ENCODE measurements around the gene SRRT.

Gene SRRT, protein sequence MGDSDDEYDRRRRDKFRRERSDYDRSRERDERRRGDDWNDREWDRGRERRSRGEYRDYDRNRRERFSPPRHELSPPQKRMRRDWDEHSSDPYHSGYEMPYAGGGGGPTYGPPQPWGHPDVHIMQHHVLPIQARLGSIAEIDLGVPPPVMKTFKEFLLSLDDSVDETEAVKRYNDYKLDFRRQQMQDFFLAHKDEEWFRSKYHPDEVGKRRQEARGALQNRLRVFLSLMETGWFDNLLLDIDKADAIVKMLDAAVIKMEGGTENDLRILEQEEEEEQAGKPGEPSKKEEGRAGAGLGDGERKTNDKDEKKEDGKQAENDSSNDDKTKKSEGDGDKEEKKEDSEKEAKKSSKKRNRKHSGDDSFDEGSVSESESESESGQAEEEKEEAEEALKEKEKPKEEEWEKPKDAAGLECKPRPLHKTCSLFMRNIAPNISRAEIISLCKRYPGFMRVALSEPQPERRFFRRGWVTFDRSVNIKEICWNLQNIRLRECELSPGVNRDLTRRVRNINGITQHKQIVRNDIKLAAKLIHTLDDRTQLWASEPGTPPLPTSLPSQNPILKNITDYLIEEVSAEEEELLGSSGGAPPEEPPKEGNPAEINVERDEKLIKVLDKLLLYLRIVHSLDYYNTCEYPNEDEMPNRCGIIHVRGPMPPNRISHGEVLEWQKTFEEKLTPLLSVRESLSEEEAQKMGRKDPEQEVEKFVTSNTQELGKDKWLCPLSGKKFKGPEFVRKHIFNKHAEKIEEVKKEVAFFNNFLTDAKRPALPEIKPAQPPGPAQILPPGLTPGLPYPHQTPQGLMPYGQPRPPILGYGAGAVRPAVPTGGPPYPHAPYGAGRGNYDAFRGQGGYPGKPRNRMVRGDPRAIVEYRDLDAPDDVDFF

DNA sequence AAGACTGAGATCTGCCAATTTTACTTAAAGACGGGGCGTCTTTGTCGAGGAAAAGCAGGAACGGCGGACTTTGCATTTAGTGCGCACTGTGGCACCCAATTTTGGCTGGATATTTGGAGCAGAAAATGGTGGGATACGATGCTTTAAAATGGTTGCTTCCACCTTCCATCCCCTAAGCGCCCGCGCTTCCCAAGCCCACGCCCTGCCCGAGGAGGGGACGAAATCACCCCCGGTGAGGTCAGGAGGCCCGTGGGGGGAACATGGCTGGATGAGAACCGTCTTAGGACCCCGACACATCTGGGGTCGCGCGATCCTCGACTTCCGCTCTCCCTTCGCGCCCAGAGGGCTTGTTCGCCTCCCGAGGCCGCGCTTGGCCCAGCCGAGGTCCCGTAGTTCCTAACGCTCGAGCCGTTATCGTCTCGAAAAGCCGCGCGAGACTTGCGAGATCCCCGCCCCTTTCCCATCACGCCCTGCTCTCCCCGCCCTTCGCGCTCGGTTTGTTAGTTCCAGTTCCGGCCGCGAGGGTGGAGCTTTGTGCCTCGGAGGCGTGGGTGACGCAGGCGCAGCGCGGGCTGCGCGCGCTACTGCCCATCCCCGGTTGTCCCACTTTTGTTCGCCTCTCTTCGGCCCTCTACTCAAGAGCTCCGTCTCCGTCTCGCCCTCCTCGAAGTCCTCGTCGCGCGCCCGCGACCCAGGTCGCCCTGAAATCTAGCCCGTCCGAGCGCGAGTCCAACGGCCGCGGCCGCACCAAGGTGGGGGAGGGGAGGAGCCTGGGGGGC is at the start of gene SRRT:
TSS of gene SRRT (plus strand) at position 527 of the 779 bp plus-strand sequence. CDS start 488 bp downstream, outside the sequence.
- DNase-seq = peak; percentile 89

DNA sequence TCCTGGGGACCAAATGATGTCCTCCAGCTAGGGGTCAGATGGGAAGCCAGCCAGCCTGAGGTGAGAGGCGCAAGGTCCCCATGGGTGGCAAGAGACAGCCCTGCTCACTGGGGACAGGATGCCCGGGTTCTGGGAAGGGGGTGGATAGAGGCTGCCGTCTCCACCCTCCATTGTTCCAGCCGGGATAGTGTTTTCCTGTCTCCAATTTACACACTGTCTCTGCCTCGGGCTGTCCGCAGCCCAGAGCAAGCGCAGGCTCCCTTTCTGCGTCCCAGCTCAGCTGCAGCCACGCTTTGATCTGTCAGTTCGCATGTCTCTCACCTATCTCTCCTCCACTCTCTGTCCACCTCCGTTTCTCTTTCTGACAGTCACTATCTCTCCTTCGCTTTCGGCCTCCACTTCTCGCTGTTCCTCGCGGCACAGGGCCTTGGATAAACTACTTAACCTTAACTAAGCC is 49.7 kb upstream of the SRRT start:
- no peak for DNase-seq

DNA sequence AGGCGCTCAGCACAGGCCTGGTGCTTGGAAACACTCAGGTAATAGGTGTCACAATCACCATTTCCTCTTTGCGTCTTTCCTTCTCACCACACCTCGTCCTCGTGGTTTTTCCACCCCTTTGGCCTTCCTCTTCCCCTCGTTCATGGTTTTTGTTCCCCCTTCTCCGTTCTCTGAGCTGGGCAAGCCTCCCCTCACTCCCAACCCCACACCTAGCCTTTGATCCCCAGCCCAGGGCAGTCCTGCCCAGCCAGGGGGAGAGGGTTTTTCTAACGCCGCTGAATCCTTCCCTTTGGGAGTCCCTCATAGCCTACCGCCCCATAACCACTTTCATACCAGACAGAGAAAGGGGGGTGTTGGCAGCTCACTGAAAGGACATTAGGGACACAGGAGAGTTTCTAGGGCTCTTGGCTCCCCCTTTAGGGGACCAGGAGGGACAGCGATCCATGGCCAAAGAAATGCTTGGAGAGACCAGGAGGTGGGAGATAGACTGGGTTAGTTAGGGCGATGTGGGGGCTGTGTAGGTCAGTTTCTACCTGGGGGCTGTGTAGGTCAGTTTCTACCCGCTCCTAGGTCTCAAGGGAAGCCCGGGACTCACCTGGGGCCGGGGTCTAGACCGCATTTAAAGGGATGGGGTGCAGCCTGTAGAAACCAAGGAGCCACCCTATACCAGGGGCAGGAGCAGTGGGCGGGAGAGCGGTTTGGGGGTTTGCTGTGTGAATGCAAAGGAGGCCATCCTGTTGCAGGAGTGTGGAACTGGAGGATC is 49.0 kb upstream of the SRRT start:
- DNase-seq = no peak

DNA sequence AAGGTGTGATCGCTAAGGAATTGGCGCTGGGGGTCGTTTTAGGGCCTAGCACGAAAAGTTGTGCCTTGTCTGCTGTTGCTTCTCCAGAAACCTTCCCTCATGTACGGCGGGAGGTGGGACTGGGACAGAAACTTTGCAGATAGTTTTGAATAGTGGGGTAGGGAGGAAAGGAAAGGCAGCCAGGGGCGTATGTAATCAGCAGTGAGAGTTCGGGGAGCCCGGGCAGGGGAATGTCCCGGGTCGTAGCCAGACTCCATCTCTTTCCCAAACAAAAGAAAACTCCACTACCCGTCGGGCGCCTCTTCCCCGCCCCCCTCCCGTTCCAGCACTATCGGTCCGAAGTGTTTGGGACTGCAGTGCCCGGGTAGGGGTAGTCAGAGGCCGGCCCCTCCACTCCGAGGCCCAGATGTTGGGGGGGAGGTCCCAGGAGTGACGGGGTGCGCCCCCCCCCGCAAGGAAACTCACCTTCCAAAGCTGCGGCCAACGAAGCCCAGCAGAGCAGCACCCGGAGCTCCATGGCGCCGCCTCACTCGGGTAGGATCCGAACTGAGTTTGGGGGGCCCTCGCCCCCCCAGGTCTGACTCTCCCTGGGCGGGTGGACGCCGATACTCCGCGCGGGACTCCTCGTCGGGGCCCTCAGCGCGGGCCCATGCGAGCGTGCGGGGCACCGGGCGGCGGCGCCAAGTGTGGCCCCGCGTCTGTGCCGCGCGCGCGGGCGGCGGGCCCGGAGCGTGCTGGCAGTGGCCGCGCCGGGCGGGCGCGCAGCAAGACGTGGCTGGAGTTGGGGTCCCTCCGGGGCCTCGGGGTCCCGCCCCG is 48.2 kb upstream of the SRRT start:
- no peak for DNase-seq

DNA sequence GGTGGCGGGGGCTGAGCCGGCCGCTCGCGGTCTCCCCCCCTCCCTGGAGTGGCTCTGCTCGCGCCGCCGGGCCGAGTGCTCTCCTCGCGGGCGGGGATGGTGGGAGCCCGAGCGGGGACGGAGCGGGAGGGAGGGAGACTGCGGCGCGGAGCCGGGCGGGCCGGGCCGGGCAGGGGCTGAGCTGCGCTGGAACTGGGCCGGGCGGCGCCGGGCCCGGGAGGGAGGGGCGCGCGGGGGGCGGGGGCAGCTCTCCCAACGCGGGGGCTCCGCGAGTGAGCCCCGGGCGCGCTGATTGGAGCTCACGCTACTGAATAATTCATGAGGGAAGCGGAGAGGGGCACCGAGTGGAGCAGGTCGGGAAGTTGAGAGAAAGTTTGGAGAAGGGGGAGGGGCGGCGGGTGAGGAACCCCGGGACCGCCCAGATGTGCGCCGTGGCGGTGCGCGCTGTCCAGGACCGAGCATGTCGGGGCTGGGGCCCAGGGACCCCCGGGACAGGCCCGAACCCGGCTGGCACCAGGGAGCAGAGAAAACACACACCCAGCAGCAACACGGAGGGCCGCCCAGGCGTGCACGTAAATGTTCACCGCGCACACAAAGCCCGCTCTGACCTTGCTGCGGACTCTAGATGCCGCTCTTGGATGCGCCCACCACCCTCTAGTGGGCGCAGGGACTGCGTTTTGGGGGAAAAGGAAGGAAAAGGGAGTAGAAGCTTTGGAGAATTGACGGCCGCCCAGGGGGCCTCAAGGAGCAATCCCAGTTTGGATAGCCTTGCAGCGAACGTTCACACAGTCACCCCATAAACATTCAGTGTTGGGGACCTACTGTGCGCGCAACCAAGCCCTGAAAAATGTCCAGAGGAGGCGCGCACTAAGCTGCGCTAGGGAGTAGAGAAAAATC is 47.3 kb upstream of the SRRT start, which contains the start of gene EPHB4:
TSS of gene EPHB4 (minus strand) at position 194 of the 897 bp plus-strand sequence. CDS start 493 bp downstream, outside the sequence.
- DNase-seq = no peak

GRCh38 chr7:100829150-100829716 is 45.7 kb upstream of the SRRT start:
- no peak for DNase-seq

DNA sequence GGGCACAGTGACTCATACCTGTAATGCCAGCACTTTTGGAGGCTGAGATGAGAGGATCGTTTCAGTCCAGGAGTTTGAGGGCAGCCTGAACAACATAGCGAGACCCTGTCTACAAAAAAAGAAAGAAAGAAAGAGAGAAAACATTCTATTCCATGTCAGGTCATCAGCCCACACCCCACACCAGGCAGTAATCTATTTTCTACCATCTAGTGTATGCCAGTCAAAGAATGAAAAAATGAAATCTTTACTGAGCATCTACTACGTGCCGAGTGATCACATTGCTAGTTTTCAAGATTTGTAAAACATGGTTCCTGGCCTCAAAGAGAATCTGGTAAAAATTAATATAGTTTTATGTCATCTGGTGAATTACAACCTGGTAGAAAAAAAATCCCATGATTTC is 44.5 kb upstream of the SRRT start:
- no peak for DNase-seq

DNA sequence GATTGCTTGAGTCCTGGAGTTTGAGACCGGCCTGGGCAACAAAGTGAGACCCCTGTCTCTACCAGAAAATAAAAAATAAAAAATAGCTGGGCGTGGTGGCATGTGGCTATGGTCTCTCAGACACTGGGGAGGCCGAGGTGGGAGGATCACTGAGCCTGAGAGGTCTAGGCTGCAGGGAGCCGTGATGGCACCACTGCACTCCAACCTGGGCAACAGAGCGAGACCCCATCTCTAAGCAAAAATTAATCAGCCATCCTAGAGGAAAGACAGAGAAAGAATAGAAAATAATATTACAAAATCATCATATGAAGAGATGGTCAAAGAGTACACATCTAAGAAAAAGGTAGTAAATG is 42.6 kb upstream of the SRRT start:
- no peak for DNase-seq

- DNase-seq = no peak
These were observed 38.7 kb upstream of the SRRT start for GRCh38 chr7:100835903-100836811.

- DNase-seq = no peak
These were observed 38.1 kb upstream of the SRRT start for GRCh38 chr7:100836812-100837098.

DNA sequence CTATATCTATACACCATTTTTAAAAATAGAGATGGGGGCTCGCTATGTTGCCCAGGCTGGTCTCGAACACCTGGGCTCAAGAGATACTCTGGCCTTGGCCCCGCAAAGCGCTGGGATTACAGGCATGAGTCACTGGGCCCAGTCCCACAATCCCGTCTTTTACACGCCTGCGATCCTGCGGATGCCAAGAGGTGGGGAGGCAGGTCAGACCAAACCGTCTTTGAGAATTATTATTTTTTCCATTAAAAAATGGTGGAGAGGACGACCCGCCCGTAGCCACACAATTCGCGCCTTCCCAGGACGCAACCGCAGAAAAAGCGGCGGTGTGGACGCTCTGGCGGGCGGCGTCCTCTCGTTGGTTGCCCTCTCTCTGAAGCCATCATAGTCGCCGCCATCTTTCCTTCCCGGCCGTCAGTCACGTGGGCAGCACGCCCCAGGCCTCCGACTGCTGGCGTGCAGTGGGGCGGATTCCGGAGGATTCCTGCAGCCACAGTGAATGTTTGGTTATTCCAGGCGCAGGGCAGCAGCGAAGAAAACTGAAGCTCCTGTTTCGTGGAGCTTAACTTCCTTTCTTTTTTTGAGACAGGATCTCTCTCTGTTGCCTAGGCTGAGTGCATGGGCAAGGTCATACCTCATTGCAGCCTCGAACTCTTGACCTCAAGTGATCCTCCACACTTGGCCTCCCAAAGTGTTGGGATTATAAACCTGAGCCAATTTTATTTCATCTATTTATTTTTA is 37.6 kb upstream of the SRRT start:
- DNase-seq = peak; percentile 61

GRCh38 chr7:100839361-100839760 is 35.5 kb upstream of the SRRT start:
- DNase-seq = no peak

GRCh38 chr7:100840470-100841100 is 34.3 kb upstream of the SRRT start:
- DNase-seq = no peak

DNA sequence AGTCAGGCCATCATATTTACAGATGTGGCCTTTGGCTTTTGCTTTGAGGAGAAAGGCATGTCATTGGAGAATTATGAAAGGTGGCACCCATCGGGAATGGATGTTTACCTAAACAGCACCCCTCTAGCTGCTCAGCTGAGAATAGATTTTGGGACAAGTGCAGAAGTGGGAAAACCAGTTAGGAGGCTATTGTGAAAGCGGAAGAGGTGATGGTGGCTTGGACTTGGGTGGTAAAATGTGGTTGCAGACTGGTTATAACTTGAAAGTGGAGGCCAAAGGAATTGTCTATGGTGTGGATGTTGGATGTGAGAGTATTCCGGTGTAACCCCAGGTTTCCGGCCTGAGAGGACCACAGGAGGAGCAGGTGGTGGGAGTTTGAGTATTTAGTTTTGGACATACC is 27.5 kb upstream of the SRRT start:
- DNase-seq = no peak

DNA sequence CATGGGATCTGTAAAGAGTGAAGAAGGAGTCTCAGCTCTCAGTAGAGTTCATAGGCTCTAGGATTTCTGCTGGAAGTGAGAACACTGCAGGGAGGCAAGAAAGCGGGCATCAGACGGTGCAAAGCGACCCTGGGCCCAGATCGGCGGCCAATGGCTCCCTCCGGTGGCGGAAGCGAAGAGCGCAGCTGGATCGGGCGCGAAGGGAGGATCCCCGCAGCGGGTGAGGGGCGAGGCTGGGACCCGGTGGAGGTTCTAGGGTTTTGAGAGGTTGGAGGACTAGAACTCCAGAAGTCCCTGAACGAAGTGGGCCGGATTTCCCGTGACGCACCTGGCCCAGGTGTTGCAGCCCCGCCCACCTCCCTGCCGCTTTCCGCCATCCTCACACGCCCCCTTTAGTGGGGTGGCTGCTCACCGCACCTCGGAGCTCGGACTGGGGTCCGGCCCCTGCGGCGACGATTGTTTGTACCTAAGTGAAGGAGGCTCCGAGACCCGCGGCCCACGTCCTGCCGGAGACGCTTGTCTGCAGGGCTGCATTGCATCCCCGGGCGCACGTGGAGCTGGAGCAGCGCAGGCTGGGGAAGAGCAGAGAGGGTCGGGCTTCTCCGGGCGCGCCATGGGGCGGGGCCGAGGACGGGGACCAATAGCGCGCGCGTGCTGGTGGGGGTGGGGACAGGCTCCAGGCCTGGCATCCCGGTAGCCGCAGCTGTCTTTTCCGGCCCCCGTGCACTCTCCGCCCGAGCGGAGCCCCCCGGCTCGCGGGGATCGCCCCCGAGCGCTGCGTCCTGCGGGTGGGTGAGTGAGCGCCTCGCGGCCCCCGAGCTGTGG is 22.6 kb upstream of the SRRT start, which contains the start of gene SLC12A9:
TSS of gene SLC12A9 (plus strand) at position 666 of the 825 bp plus-strand sequence. CDS start 1,485 bp downstream, outside the sequence.
- DNase-seq = peak; percentile 73

DNA sequence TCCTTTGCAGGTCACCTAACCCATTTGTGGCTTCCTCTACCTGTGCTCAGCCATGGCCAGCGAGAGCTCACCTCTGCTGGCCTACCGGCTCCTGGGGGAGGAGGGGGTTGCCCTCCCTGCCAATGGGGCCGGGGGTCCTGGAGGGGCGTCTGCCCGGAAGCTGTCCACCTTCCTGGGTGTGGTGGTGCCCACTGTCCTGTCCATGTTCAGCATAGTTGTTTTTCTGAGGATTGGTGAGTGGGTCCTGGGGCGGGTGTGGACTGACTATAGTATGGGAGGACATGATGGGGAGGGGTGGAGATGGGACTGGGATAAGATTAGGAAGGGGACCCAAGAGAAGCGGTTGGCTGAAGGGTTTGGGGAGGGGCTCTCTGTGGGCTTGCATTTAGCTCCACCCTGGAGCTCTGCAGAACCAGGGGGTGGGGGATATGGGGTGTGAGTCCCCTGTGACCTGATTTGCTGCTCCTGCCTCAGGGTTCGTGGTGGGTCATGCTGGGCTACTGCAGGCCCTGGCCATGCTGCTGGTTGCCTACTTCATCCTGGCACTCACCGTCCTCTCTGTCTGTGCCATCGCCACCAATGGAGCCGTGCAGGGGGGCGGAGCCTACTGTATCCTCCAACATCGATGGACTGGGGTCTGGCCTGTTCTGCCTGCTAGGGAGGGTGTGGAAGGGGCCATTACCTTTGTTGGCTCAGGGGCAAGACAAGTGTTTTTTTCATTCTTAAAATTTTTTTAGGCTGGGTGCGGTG is 20.6 kb upstream of the SRRT start:
- DNase-seq = no peak
